HG03097 (cell line): ENCODE data around the gene EFR3B.

Source experiments
- ATAC-seq: cut with Tn5 transposase; IDR thresholded peaks from one replicate; pipeline ENCODE4 v1.9.1; 2021; ENCODE audit not compliant: unreplicated experiment, low FRiP score

The EFR3B gene

DNA sequence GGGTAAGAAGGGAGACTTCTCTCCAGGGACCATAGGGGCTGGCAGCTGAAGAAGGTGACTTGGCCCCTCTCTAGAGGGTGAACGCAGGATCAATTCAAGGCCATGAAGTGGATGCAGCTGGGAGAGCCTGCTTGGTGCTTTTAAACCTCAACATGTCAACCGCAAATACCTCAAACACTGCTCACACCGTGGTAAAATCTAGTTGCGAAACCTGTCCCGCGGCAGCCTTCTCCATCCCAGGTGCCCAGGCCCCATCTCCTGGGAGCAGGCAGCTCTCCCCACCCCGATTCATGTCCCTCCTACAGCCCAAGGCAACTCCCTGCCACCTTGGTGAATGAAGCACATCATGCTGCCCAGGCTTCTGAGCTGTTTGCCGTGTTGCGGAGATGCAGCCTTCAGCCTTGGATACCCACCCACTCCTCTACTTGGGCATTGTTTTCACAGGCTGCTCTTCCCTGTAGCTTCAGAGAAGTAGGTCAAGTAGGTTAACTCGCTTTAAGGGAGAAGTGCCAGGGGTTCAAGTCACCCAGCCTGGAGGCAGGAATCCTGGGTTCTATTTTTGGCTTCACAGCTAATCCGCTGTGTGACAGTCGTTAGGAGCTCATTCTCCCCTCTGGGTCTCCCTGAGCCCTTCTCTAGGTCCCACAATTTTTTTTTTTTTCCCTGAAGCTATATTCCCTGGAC is 6.2 kb upstream of the EFR3B start:
- no peak for ATAC-seq

DNA sequence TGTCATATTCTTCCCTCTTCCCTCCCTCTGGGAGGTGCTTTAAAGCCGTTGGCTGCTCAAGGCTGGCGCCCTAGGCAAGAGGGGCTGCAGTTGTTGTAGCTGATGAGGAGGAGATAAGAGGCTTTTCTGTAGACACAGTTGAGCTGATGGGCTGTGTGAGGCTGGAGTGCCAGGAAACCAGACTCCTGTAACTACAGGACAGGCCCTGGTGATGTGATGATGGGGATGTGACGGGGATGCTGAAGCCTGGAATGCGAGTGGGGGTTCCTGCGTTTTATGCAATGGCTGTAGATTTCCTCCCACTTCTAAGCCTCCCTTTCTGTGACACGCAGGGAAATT is 5.7 kb upstream of the EFR3B start:
- ATAC-seq, result no peak

DNA sequence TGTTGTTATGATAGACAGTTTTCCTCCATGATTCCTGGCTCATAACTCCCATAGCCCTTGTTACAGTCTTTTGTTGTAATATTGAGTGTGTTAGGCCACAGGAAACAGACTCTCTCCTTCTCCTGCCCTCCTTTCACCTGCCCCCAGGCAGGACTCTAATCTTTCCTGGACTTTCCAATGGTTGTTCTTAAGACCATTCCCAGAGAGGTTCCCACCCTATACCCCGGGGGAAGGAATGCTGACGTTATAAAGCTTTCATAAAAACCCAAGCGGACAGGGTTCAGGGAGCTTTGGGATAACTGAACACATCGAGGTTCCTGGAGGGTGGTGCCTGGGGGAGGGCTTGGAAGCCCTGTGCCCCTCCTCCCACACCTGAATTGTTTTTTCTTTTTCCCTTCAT is 2.8 kb upstream of the EFR3B start:
- no peak for ATAC-seq

DNA sequence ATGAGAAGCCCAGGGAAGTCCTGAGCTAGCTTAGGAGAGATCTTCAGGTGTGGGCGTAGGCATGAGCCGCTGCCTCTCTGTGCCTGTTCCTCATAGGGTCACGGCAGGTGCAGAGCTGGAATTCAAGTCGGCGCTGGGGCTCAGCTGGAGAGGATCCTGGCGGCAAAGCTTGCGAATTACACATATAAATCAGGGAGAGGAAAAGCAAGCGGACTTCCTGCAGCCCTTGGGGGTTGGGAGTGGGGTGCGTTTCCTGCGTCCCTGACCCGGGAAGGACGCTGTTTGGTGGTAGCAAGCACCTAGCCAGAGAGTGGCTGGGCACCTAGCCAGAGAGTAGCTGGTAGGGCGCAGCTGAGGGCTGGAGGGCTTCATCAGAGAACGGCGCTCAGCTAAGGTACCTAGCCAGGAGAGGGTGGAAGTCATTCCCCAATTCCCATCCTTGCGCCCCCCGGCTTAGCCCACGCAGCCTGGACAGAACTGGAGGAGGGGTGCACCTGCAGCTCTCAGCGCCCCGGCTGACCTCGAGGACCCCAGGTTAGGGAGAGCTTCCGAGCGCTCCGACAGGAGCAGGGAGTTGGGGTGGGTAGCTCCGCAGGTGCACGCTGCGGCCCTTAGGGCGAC is 459 bp upstream of the EFR3B start:
- ATAC-seq, result peak; percentile 25

DNA sequence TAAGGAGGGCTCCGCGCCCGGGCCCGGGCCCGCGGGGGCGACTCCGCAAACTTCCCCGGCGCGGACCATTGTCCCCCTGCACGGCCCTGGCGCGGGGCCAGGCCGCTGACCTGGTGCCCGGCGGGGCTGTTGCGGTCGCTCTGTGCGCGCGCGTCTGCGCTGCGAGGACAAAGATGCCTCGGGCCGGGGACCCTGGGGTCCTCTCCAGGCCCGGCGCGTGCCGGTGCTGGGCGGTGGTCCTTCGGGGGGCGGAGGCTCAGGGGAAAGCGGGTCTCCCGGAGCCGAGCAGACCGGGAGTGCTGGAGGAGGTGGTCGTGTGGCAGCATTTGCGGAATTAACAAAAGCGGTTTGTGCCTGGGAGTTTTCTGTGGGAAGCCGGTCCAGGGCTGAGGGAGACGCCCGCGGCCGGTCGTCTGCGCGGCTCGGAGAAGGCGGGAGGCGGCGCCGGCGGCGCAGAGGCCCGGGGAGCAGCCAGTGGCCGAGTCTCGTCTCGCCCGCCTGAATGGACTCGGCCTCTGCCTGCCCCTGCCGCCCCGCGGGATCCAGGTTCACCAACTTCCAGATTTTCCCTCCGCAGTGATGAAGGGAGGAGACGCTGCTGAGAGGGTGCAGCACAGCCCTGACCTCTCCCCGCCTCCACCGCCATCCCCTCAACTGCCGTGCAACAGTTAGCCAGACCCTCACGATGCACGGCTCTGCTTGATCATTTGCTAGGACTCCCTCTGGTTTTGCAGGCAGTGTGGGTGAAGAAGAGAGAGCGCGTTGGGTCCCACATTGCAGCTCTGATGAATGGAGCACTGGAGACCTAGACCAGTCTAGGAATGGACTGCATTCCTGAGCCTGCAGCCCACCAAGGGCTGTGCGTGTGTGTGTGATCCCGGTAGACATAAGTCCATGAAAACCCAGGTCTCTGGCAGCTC is 705 bp downstream of the EFR3B start:
- ATAC-seq, result no peak

DNA sequence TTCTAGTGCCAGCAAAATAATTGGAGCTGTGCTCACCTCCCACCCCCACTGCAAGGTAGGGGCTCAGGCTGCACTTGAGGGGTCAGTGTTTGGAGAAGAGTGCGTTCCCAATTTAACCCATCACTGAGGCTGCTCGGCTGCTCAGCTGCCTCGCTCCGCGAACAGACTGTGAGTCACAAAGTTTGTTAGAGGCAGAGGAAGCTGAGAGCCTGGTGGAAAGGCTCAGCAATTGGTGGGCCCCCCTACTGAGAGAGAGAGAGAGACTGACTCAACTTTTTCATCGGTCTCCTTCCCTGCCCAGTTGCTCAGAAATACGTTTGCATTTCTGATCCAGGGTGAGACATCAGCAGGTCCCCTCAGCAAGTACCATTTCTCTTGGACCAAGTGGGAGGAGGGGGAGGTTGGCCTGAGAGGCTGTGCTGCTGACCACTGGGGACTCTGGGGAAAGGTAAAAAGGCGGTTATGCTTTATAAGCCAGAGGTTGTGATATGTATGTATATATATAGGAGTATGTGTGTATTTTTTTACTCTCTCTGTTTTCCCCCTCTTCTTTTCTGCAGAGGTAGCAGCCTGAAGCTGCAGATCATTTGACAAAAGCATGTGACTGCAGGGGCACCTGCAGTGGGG is 1.5 kb downstream of the EFR3B start:
- ATAC-seq, result no peak

DNA sequence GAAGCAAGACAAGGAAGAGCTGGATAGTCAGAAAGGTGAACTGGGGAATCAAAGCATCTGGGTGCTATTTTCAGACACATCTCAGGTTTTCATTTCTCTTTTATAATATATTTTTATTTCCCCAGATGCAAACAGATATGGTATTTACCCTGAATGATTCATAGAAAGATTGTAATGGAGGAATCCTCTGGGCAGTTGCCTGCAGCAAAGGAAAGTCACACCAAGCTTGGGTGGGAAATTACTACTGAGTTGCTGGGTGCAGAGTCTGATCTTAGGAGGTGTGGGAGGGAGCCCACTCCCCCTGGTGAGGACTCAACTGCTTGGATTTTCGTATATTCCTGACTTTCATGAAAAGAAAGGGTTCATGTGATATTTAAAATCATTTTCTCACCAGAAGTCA is 2.1 kb downstream of the EFR3B start:
- ATAC-seq, result no peak

DNA sequence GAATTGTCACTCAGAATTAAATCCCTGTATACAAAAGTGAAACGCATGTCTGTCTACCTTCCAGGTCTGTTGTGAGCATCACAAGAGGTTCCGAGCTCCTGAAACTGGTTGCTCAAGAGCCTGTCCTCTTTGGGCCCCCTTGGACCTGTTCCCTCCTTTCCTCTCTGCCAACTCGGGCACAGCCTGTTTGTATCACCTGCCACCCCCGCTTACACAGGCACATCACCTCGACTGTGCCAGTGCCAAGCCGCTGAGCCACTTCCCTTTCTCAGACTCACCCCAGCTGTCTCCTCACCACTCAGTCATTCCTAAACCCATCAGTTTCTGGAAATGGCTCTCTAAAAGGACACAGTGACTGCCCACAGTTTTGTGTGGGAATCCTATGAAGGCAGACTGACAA is 3.1 kb downstream of the EFR3B start:
- no peak for ATAC-seq

DNA sequence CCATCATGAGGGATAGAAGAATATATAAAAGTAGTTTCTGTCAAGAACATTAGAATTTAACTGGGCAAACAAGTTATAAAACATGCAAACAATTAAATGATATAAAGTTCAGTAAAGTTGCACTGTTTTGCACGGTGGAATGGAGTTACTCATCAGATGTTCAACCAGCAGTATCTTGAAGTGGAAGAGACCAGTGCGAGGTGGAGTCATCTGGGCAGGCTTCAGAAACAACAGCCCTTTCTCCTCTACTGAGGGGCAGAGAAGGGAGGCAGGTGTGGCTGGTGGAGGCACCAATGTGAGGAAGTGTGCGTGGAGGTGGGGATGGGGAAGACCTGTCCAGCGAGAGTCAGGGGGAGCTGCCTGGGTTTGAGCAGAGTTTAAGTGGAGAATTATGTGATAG is 7.5 kb downstream of the EFR3B start:
- no peak for ATAC-seq

DNA sequence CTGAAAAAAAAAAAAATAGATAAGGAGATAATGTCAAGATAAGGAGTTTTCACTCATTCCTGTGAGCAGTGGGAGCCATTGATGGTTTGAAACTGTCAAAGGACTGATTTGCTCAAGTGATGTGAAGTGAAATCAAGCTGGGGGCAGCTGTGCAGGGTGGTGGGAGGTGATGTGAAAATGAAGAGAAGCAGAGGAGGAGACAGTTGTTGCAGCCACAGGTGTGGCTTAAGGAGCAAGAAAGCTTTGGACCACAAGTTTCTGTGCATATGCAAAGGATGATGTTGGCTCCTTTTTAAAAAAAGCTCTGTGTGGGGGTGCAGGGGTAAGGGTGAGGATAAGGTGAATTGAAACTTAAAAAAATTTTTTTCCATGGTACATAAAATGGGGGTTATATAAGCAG is 8.3 kb downstream of the EFR3B start:
- ATAC-seq, result no peak

DNA sequence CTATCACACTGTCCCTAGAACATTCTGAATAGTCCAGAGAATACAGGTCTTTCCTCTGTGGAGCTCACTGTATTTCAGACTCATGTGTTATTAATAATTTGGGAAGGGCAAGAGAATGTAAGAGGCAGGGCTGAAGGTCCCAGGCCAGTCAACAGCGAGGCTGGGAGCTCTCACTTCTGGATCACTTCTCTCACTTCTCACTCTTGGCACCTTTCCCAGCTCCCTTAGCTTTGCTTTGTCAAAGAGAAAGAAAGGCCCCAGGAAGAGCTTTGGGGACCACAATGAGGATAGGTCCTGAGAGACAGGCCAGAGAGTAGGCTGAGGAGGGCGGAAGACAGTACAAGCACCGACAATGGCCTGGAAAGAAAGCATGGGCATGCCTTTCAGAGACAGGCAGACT is 11.2 kb downstream of the EFR3B start:
- no peak for ATAC-seq

DNA sequence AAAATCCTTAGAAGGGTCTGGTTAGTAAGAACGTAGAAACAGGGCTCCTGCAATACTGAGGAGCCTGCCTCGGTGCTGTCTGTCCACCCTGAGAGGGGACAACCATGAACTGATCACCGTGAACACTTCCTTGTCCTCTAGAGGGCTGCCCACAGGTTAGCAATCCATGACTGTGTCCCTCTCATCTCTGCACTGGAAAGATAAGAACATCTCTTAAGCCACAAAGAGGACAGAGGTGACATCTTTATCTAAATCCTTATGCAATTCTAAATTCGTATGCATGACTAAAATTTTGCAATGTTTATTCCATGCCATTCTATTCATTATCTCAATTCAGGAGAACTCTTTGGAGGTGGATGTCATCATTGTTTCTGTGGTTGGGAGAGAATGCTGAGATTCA is 12.8 kb downstream of the EFR3B start:
- no peak for ATAC-seq

DNA sequence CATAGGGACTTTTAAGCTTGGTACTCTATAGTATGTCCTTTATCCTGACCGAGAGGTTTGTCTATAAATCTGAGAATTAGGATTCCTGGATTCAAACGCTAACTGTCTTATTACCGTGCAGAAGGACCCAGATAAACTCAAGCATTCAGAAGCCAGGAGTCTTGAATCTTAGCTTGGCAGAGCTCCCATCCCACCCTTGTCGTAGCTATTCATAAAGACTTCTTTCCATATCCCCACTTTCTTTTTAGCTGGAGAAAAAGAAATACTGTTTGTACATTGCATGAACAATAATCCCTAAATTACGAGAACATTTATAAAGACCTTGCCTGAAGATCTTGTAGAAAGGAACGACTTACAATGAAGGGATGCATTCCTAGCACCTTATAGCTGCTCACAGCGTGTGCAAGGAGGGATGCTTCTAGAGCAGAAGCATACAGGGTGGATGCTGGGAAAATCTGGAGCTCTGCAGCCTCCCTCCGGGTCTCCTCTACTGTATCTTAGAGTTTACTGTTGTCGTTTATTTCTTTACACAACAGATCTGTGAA is 13.6 kb downstream of the EFR3B start:
- no peak for ATAC-seq

DNA sequence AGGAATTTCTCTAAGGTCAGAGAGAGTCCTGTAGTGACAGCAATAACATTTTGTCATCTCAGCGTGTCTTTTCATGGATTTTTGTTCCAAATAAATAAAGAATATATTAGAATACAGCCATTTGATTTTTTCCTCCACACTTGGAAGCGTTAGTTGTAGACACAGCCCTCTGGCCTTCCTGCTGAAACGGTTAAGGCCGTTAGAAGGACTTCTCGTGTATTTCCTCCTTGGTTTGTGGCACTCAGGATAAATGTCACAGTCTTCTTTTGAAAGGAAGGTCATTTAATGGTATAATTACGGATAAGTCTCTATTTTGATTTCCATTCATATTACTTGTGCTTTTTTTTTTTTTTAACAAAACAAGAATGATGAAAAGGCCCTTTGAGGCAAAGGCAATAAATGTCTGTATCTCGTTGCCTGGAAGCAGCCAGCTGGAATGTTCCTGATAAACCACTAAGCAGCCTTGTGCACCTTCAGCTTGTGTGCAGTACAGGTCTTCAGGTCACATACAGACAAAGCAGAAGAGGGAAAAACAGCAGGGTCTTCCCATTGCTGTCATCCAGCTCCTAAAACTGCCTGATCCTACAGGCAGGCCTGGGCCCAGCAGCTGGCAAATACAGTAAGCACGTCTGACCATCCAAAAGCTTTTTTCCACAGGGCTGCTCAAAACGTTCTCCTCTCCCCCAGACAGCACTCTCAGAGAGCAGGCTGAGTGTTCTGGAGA is 14.4 kb downstream of the EFR3B start:
- no peak for ATAC-seq

DNA sequence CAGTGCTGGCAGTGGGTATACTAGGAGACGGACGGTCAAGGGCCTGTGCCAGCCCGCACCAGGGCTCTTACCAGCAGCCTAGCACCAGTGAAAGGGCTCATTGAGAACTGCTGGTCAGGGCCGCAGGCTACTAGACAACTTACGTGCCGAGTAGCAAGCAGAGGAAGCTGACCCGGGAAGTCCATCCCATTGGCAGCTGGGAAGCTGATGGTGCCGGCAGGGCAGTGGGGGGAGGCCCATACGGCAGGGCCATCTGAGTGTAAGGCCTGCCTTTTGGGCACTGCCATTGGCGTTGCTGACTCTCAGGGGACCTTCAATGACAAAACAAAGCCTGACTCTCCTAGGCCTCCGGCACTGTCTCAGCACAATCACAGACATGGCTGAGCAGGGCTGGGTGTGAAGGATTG is 20.6 kb downstream of the EFR3B start:
- no peak for ATAC-seq

DNA sequence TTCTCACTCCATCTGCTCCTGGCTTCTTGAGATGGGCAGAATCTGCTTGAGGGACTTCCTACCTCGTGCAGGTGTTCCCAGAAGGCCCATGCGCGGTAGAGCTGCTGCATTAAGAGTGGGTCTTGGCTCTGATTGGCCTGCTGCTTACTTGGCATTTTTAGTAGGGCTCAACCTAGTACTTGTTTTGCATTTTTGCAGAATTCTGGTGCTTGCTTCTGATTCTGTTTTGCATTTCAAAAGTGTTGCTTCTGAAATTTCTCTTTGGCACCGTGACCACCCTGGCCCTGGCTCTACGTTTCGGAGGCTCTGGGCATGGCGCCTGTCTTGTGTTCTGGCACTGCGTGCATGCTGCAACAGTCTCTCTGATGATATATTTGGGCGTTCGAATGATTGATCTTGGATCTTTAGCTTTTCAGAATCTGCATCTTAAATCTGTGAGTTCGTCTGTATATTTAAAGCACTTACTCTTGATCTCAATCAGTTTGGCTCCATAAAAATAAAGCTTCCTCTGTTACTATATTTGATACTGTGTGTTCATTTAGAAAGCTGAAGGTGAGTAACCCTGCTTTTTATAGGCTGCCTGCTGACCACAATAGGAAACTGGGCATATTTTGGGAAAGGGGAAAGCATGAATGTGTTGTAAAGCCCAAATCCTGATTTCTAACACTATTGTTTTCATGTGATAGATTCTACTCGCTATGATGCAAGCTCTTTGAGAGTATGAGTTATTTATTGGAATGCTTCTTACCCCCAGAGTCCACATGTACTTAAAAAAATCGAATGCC is 22.2 kb downstream of the EFR3B start:
- ATAC-seq, result no peak

DNA sequence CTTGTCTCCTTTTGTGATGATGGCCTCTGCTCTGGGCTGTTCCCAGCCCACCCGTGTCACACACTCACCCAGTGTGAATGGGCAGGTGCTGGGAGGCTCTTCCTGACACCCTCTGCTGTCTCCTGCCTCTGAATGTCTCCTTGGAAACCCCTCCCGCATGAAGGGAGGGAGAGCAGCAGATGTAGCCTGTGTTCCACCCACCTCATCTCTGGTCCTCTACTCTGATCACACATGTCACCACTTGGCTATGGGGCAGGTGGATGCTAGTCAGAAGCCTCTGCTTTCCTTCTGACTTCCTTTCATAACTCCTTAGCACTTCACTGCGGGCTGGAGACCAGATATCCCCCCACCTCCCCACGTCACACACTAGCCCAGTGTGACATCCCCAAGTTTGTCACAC is 23.9 kb downstream of the EFR3B start:
- no peak for ATAC-seq

DNA sequence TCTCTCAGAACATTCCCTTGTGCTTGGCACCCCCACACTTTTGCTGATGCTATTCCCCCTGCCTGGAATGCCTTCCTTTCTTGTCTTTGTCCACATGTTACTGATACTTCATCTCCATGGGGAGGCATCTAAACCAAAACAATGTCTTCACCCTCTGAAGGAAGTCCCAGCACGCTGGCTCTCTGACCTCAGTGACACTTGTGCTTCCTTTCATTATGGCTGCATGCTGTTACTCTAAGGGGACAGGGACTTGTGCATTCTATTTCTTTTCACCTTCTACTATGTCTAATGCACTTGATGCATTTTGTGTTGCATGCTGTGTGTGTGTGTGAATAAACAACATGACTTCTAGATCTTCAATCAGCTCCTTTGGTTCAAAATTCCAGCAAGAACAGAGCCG is 24.6 kb downstream of the EFR3B start:
- no peak for ATAC-seq

DNA sequence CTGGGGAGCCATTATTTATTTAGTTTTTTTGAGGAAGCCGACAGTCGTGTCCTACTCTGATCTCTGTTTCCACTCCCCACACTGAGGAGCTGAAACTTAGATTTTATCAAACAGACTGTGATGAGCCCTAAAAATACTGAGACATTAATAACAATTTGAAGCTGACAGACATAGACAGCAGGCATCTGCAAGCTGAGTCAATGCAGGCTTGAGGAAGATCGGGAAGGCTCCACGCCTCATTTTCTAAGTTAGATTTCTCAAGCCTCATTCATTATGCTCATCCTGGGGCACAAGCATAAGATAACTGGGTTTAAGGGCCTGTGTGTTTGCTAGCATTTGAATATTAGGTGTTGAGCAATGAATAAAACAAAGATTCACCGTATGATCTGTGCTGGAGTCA is 26.3 kb downstream of the EFR3B start:
- no peak for ATAC-seq

DNA sequence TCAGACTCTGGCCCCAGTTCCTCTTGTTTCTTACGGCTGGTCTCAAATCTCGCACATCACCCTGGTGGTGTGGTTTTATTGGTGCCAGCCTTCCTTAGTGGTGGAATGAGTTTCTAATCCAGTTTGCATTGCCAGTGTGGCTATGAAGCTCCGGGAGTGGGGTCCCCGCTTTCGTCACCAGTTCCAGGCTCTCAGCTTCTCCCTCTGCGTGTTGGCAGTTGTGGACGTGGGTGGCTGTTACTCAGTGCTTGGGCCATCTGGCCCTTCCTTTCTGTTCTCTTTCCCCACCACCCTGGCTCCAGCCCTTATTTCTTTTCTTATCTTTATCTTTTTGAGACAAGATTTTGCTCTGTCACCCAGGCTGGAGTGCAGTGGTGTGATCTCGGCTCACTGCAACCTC is 30.1 kb downstream of the EFR3B start:
- no peak for ATAC-seq
